ENCODE data around the gene AMMECR1.

DNA sequence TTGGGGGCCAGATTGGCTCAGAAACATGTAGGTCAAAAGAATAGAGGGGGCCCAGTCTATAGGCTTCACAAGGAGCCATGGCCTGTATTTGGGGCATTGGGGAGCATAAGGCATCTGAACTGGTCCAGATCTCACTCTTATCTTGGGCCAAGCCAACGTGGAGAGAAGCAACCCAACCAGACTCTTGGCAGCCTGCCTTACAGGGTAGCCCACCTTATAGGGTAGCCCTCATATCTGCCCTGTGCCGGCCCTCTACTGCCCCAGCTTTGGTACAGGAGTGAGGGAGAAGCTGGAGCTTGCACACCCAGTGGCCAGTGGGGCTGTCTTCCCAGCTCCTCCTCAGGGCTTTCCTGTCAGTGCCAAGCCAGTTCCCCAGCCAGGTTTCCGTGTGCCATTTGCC is 142.2 kb downstream of the AMMECR1 start:
- TF ChIP-seq CTCF (IDR thresholded peaks at IDR 0.05) (no peak), POLR2A (IDR thresholded peaks at IDR 0.05) (no peak)
